Measurements from ENCODE around the gene SAA4.

DNA sequence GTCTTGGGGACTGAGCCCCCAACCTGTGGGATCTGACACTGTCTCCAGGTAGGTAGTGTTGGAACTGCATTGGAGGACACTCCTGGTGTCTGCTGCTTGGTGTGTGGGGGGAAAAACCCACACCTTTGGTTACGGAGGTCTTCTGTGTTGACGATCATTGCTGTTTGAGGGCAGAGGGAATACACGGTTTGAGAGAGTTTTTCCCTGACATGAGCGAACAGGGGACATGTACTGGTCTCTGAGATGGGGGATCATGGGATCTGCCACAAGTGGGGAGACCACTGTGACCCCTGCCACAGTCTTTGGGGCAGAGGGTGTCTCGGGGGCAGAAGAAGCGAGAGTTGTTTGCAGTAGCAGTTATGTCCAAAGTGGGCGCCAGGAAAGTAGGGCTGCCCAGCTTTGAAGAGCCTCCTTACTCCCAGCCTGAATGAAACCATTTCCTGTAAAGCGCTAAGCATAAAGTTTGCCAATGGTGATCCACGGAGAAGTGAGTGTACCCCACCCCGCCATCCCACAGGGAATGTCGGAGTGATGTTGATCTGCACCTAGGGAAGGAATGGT lies 17.3 kb upstream of the SAA4 start:
- TF ChIP-seq POLR2A (IDR thresholded peaks at IDR 0.05; ENCODE audit: low read depth, low read length), result no peak
- no peak for TF ChIP-seq POLR2AphosphoS5 (IDR thresholded peaks at IDR 0.05; ENCODE audit: low read depth, low read length)
- TF ChIP-seq TAF1 (IDR thresholded peaks at IDR 0.05; ENCODE audit: low read depth, low read length), result no peak
- no peak for TF ChIP-seq PAX5 (IDR thresholded peaks at IDR 0.05; ENCODE audit: insufficient read depth, low read length, severe bottlenecking)
- TF ChIP-seq SPI1 (IDR thresholded peaks at IDR 0.05; ENCODE audit: low read depth, low read length), result no peak
